Endothelial cell of umbilical vein (primary cell): ENCODE results near the gene NLGN2. TPM values are rescaled to one million over a fixed set of nuclear protein-coding genes. Genes with fewer than 3 reads are reported as not detected.

ENCODE experiments used
- BruUV-seq: library from RNA; stranded (reverse); fragments of 400-500 nt; replicated peaks from 2 replicates; lab custom pipeline; 2021; lab: Mats Ljungman, UMichigan
- CTCF ChIA-PET: fragments of 300-600, 350-600 bp; sonication (Branson Sonifier 250); formaldehyde crosslinking; loops from one replicate; lab custom pipeline; 2021; ENCODE audit warnings: antibody characterized with exemption, inconsistent platforms; lab: Charles Lee
- POLR2A ChIA-PET: fragments of 300-600, 350-600 bp; sonication (Branson Sonifier 250); formaldehyde crosslinking; loops from one replicate; lab custom pipeline; 2021; ENCODE audit warnings: antibody characterized with exemption, inconsistent platforms; lab: Charles Lee
- DNase-seq: peaks from one replicate; pipeline ENCODE4 v3.0.0-alpha.2; 2011; ENCODE audit warnings: low read depth, low spot score
- FAIRE-seq: peaks from 2 replicates; lab custom pipeline; 2011; peaks lifted over from hg19 to GRCh38; lab: Jason Lieb, UNC
- H2AFZ ChIP-seq: 2 replicates; pipeline ENCODE4 v1.6.0; 2012; ENCODE audit warnings: low read depth, low read length, control low read depth, inconsistent platforms
- H3K27ac ChIP-seq: 2 replicates; pipeline ENCODE4 v1.5.1; 2011; ENCODE audit warnings: low read depth, mild to moderate bottlenecking, control low read depth, low read length, moderate library complexity; ENCODE audit not compliant: insufficient read depth
- H3K27me3 ChIP-seq, 2 experiments: 2 replicates each; pipeline versions ENCODE4 v1.6.0 to v1.6.1; 2011; ENCODE audit warnings: low read length in 2 of 2, mixed read lengths in 1 of 2; ENCODE audit not compliant: control insufficient read depth in 2 of 2, insufficient read depth in 2 of 2
- H3K36me3 ChIP-seq, 2 experiments: 2 replicates in 1 of 2; 3 replicates in 1 of 2; pipeline ENCODE4 v1.5.1; 2011; ENCODE audit warnings: low read length in 2 of 2, mild to moderate bottlenecking in 1 of 2, moderate library complexity in 1 of 2; ENCODE audit not compliant: control insufficient read depth in 2 of 2, insufficient read depth in 2 of 2; ENCODE audit errors: extremely low read depth in 1 of 2
- H3K4me1 ChIP-seq: 3 replicates; pipeline ENCODE4 v1.5.1; 2011; ENCODE audit warnings: mild to moderate bottlenecking, low read length; ENCODE audit not compliant: control insufficient read depth, insufficient read depth; ENCODE audit errors: extremely low read depth
- H3K4me2 ChIP-seq: 2 replicates; pipeline ENCODE4 v1.6.1; 2011; ENCODE audit warnings: low read length, control low read depth, mixed read lengths; ENCODE audit not compliant: insufficient read depth
- H3K4me3 ChIP-seq, 3 experiments: fragments of 200-600 bp in 1 of 3; sonication (generic), shearing (Covaris generic) in 1 of 3; replicated peaks in 1 of 3; 2 replicates each; pipeline ENCODE4 v1.5.1; 2011 to 2016; ENCODE audit warnings: control low read depth in 3 of 3, low read length in 3 of 3, mild to moderate bottlenecking in 2 of 3, inconsistent platforms in 1 of 3, low read depth in 1 of 3, moderate library complexity in 1 of 3; ENCODE audit not compliant: insufficient read depth in 1 of 3
- H3K79me2 ChIP-seq: 2 replicates; pipeline ENCODE4 v1.6.0; 2012; ENCODE audit warnings: low read length, inconsistent platforms; ENCODE audit not compliant: control insufficient read depth, insufficient read depth
- H3K9ac ChIP-seq: replicated peaks from 2 replicates; pipeline ENCODE3; 2011; ENCODE audit warnings: low read length, control low read depth; ENCODE audit not compliant: insufficient read depth; ENCODE audit errors: extremely low read depth
- H3K9me1 ChIP-seq: replicated peaks from 3 replicates; pipeline ENCODE4 v1.6.0; 2011; ENCODE audit warnings: mild to moderate bottlenecking, low read length; ENCODE audit not compliant: control insufficient read depth, insufficient read depth; ENCODE audit errors: extremely low read depth
- H3K9me3 ChIP-seq: replicated peaks from 2 replicates; pipeline ENCODE4 v1.5.1; 2012; ENCODE audit warnings: low read length, inconsistent platforms; ENCODE audit not compliant: control insufficient read depth, insufficient read depth
- H4K20me1 ChIP-seq: replicated peaks from 2 replicates; pipeline ENCODE3; 2011; ENCODE audit warnings: mild to moderate bottlenecking, low read length; ENCODE audit not compliant: control insufficient read depth, insufficient read depth; ENCODE audit errors: extremely low read depth
- EZH2 ChIP-seq: IDR thresholded peaks from 2 replicates; pipeline ENCODE4 v1.6.1; 2012; ENCODE audit warnings: borderline replicate concordance, low read depth, mild to moderate bottlenecking, moderate library complexity, low read length, inconsistent platforms; ENCODE audit not compliant: severe bottlenecking
- FOS ChIP-seq: IDR thresholded peaks from 2 replicates; pipeline ENCODE4 v1.6.1; 2011; ENCODE audit warnings: mild to moderate bottlenecking, low read length, moderate library complexity, borderline replicate concordance; ENCODE audit not compliant: insufficient read depth
- GATA2 ChIP-seq: IDR thresholded peaks from 2 replicates; pipeline ENCODE4 v1.7.0; 2011; ENCODE audit warnings: low read depth, mild to moderate bottlenecking, moderate library complexity, mixed read lengths, low read length; ENCODE audit not compliant: insufficient read length, insufficient read depth
- JUN ChIP-seq: IDR thresholded peaks from 2 replicates; pipeline ENCODE4 v1.6.1; 2011; ENCODE audit warnings: borderline replicate concordance, low read depth; ENCODE audit not compliant: insufficient read length, insufficient read depth
- MAX ChIP-seq: IDR thresholded peaks from 2 replicates; pipeline ENCODE4 v1.6.1; 2011; ENCODE audit not compliant: insufficient read depth, insufficient read length
- MYC ChIP-seq: IDR thresholded peaks from one replicate; pipeline ENCODE4 v1.6.1; 2011; ENCODE audit warnings: mild to moderate bottlenecking, low read depth, low read length
- POLR2A ChIP-seq: IDR thresholded peaks from 2 replicates; pipeline ENCODE4 v1.6.1; 2012; ENCODE audit warnings: low read depth, mild to moderate bottlenecking, control low read depth, low read length
- POLR2AphosphoS5 ChIP-seq: IDR thresholded peaks from 2 replicates; pipeline ENCODE4 v1.6.1; 2012; ENCODE audit warnings: low read depth, mild to moderate bottlenecking, control low read depth, low read length, moderate library complexity; ENCODE audit not compliant: insufficient read depth
- dilution Hi-C: fragments of 300-500 bp; cut with MboI; formaldehyde crosslinking; loops from one replicate; pipeline ENCODE4 v1.15.0; 2019; ENCODE audit warnings: low sequenced_read_pairs; ENCODE audit not compliant: extremely low pct_ligation_motif_present
- intact Hi-C: fragments of 100-400 bp; cut with micrococcal nuclease; formaldehyde crosslinking; loops from one replicate; pipeline ENCODE4 v1.10.0; 2022
- polyA plus RNA-seq, 4 experiments: library from polyadenylated mRNA; depleted of rRNA in 3 of 4; stranded (reverse) in 3 of 4; unstranded in 1 of 4; fragments of >200 nt; gene quantifications; 2 replicates each; pipeline versions ENCODE4 v1.2.1 to v1.2.3, GENCODE V29; 2011 to 2012; ENCODE audit warnings: missing spikeins in 1 of 4
- total RNA-seq: library from RNA; stranded (reverse); gene quantifications from 2 replicates; pipeline ENCODE4 v1.2.3, GENCODE V29; 2021
- TF ChIP-seq, protein P1 (sequence below), 2 donors: IDR thresholded peaks; 1 replicate in 1 of 2; 2 replicates in 1 of 2; pipeline ENCODE4 v1.5.1; 2011; ENCODE audit warnings: low read length in 2 of 2, mild to moderate bottlenecking in 2 of 2, moderate library complexity in 2 of 2, control low read depth in 1 of 2, inconsistent platforms in 1 of 2, low read depth in 1 of 2; ENCODE audit not compliant: insufficient read depth in 1 of 2; ENCODE audit errors: extremely low read depth in 1 of 2

The NLGN2 gene
- total and polyA plus RNA-seq, 2 donors (not counting 3 experiments of a cell fraction or from before 2014, with no cell fraction given): 15.4 to 25.9 TPM

GRCh38 chr17:7398612-7399011, 9.0 kb upstream of the NLGN2 start:
- CTCF ChIA-PET: interaction anchor here (1.2 to 1.3 kb wide), 2 partner anchors 24 to 38 kb away, joined by 3 to 4 read pairs; no protein-coding TSS in a partner anchor
- POLR2A ChIA-PET: interaction anchor here (0.6 kb wide), 1 partner anchor 135 kb away, joined by 3 read pairs; no protein-coding TSS in a partner anchor
- BruUV-seq: no TSS peak
- Histone ChIP-seq H3K4me1 (peaks cover 12% of the 10 kb centered on the region), H3K4me3 (no peak overlapping the region), H3K79me2 (peaks cover 2% of the 10 kb centered on the region), H3K9ac (no peak overlapping the region), H3K4me2 (no peak overlapping the region), H3K27me3 (no peaks in the 10 kb centered on the region), H3K27ac (no peak overlapping the region), H4K20me1 (no peaks in the 10 kb centered on the region), H3K36me3 (no peaks in the 10 kb centered on the region), H3K9me3 (no peaks in the 10 kb centered on the region), H3K9me1 (no peaks in the 10 kb centered on the region), H2AFZ (no peak overlapping the region)
- no peak for FAIRE-seq
- no peak for TF ChIP-seq EZH2
- no peak for TF ChIP-seq POLR2A
- no peak for TF ChIP-seq MAX
- TF ChIP-seq, protein P1, sequence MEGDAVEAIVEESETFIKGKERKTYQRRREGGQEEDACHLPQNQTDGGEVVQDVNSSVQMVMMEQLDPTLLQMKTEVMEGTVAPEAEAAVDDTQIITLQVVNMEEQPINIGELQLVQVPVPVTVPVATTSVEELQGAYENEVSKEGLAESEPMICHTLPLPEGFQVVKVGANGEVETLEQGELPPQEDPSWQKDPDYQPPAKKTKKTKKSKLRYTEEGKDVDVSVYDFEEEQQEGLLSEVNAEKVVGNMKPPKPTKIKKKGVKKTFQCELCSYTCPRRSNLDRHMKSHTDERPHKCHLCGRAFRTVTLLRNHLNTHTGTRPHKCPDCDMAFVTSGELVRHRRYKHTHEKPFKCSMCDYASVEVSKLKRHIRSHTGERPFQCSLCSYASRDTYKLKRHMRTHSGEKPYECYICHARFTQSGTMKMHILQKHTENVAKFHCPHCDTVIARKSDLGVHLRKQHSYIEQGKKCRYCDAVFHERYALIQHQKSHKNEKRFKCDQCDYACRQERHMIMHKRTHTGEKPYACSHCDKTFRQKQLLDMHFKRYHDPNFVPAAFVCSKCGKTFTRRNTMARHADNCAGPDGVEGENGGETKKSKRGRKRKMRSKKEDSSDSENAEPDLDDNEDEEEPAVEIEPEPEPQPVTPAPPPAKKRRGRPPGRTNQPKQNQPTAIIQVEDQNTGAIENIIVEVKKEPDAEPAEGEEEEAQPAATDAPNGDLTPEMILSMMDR (IDR thresholded peaks at IDR 0.05; ENCODE audit: extremely low read depth in 1 of 2, insufficient read depth in 1 of 2, low read depth in 1 of 2, low read length in 2 of 2): no peak
- TF ChIP-seq MYC: no peak
- no peak for TF ChIP-seq FOS
- TF ChIP-seq GATA2: no peak
- TF ChIP-seq JUN: no peak
- TF ChIP-seq POLR2AphosphoS5: no peak
- intact Hi-C loops: no loop called here
- dilution Hi-C loops: no loop called here
- no peak for DNase-seq
